GM04503 (cell line): ENCODE data around the gene BRD1.
"Not testable (repeated sequence)": the region's sequence is repeated elsewhere in the genome, so short reads cannot be mapped to it uniquely, and the experiment has no call there.

Experiments used
- DNase-seq: peaks from one replicate; pipeline ENCODE4 v3.0.0-alpha.2; 2012; ENCODE audit warnings: low read depth

Gene BRD1

DNA sequence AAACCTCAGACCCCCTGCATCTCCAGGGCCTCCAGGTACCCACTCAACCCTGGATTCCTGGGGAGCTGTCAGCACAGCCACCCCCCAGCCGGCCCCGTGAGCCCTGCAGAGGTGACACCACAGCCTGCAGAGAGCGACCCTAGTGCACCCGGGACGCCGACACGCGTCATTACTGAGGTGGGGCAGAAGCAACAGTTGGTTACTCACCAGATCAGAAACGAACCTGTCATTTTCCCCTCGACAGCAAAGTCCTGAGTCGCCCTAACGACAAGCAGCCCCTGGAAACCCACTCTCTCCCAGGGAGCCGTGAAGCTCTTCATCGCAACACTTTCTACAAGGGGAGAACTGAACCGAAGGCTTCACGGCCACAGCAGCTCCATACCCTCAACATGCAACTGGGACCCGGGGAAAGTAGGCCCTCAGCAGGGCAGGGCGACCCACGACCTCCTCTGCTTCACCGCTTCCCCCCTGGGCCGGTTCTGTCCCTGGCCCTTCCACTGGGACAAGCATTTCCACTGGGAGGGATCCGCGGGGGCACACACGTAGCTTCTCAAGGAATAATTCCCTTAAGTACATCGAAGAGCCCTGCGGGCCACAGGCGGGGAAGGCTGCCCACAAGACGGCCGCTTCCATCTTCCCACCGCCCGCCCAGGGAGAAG lies 1.6 kb downstream of the BRD1 start:
- DNase-seq: no peak

DNA sequence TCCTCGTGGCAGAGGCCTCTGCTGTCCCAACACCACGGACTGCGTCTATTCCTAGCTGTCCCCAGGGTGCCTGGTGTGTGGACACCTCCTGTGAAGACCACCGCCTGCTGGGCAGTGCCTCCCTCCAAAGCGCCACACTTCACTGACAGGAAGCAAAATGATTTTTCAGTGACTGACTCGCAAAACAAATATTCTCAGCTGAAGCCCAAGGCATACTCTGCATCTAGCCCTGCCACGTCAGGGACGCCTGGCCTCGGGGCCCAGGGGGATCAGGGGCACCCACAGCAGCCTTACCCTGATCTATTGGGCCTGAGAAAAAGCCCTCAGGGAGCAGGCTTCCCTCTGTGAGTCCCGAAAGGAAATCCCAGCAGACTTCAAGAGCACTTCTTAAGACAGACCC lies 2.2 kb downstream of the BRD1 start:
- DNase-seq: no peak

DNA sequence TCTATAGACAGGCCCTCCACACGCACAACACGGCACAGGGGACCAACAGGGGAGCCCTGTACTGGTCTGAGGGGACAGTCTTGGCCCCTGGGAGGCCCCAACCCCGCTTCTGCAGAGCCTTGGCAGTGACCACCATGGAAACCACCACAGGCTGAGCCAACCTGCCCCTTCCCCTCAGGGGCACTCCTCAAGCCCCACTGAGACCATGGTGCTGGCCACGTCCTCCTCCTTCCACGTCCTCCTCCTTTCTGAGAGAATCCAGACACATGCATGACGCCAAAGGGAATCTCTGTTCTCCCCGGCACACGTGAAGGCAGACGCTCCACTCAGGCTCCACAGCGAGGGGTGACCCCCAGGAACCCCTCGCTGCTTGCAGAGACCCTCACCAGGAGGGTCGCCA lies 2.7 kb downstream of the BRD1 start:
- no peak for DNase-seq

DNA sequence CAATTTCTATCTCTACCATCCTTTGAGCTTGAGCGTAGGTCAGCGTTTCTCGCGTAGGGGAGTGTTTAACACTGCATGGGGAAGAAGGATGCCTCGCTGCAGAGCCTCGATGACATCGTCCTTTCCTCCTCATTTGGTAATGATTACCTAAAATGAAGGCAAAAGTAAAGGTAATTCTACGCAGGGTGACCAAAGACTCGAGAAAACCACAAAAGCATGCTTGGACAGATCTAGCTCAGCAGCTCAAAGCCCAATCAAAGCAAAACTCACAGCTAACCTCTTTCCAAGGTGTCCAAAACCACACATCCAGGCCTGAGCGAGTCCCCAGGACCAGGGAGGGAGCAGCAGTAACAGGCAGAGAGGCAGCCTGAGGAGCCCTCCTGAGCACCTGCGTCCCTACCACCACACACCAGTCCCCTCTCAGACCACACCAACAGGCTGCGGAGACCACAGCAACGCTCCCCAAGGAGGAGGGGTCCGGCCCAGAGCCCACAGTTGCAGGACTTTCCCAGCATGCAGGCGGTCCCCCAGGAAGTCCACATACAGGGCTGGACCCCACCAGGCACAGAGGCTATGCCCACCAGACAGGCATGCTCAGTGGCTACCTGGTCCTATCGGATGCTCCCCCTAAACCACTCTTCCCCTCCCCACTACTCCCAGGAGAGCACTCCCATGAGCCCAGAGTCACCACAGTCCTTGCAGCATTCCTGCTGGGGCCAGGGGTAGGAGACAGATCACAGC lies 3.3 kb downstream of the BRD1 start:
- DNase-seq: no peak

DNA sequence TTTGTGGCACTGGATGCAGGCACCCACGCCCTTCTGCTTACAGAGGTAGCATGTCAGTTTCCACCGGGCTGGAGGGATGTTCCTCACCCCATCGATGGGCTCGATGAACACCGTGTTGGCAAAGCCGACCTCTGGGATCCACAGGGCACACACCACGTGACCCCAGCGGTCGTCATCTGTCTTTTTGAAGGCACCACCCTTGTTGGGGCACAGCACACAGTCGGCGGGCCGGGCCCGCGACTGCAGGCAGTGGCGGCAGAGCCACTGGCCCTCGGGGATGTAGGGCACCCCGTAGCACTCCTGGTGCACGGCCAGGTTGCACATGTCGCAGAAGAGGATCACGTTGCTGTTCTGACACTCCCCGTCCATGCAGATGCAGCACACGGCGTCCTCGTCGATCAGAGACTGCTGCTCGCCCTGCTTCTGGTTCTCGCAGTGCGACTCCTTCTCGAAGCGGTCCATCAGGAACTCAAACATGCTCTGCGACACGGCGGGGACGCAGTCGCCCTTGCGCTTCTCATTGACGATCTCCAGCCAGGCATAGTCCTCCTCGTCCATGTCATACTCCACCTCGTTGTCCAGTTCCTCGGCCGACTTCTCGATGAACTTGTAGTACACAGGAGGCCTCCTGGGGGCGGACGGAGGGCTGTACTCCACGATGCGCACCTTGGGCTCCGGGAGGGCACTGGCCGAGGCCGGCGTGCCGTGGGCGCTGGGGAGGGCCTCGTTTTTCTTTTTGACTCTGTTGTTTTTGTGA lies 4.2 kb downstream of the BRD1 start:
- DNase-seq: no peak

DNA sequence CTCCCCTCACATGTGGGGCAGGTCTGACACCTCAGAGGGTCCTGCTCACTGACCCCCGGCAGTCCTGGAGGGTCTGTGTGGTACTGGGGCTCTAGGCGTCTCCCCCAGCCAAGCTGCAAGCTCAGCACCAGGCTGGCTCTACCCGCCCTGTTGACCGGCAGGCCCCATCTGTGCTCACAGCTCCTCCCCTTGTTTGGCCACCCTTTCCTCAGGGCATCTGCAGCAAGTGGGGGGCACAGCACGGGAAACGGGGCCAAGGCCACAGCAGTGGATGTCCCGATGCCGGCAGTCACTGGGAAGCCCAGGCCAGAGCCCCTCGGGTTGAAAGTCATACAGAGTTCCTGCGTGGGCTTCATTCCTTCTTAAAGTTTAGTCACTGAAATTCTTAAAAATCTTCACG lies 5.9 kb downstream of the BRD1 start:
- DNase-seq: not testable (repeated sequence)

DNA sequence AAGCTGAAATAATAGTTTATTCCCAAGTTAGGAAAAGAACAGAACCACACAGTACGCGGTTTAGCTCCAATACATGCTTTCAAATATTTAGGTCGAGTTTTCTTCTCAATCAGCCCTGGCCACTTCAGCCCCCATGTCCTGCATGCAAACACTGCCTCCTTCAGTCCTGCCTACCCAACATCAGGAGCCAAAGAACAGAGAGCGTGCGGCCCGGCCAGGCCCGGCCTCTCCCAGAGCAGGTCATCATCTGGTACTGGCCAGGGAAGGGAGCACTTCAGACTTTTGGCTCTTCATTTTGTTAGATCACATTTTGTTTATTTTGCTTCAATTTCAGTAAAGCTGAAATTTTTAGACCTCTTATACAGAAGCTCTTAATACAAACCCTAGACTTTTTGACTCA lies 6.7 kb downstream of the BRD1 start:
- DNase-seq: no peak

DNA sequence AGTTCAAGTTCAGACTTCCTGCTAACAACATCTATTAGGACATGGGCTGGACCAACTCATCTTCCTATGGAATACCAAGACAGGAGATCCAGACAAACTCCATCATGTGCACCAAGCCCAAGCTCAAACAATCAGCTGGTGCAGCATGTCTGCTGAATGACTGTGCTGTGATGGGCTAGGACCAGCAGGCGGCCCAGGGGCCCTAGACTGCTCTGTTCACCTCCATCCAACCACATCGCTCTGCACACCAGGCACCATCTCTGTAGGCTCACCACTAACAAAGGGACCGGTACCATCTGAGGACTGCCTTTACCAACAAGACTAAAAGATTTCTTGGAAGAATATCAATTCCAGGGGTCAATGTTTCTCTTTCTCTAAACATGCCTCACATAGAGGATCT lies 10.3 kb downstream of the BRD1 start:
- DNase-seq: no peak

DNA sequence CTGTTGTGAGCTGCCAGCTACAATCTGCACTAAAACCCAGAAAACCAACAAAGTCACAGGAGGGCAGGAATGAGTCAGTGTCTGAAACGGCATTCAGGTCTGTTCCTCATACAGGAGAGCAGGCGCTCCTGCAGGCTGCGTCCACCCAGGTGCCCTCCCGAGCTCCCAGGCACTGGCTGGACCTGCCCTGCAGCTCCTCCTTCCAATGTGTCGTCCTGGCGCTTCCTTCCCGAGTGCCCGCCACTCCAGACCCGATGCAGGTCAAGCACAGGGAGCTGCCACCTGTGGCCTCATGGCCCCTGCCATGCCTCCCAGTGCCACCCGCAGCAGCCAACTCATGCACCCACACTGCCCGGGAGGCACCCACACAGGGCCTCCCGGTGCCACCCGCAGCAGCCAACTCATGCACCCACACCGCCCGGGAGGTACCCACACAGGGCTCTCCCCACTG lies 12.0 kb downstream of the BRD1 start:
- no peak for DNase-seq

DNA sequence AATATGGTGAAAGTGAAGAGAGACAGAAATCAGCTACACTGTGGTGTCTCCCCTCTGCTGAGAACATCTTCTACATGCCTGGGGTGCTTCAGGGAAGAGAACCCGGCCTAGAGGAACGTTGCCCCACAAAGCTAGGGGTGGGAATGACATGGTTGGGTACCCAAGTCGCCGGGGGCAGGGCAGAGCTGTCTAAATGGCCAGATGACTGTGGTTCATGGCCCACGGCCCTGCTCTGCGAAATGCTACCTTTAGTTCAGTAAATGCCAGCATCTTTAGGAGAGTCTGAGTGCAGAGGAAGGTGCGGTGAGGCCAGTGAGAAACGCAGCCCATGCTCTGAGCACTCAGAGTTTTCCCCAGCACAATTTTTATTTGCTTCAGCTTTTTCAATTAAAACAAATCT lies 12.8 kb downstream of the BRD1 start:
- no peak for DNase-seq

DNA sequence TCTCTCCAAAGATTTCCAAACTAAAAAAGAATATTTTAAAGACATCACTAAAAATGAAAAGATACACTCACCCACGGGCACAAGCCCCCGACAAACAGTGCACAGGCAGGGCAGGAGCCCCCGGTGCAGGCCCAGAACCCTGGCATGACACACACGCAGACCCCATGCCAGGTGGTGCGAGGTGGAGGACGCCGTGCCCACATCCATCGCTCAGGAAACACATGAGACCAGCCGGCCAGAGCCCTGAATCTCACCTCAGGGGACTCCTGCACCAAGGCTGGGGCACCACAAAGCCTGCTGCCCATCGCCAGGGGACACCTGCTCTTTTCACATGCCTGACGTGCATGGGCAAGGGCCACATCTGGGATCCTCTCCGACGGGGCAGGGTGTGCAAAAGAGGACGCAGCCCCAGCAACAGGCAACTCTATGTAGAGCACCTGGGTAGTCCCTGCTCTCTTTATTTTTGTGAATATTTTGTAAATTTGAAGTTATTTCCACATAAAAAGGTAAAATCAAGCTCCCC lies 13.4 kb downstream of the BRD1 start:
- no peak for DNase-seq

DNA sequence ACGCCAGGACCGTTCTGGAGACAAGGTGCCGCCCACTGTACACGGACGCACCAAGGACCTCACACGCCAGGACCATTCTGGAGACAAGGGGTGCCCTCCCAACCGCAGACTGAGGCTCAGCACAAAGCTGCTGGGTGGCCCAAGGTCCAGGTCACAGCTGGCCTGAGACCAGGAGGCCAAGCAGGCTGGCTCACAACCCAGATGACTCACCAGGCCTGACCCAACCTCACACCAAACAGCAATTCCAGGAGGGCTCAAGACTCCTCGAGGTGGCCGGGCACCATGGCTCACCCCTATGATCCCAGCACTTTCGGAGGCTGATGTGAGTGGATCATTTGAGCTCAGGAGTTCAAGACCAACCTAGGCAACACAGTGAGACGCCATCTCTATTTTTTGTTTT lies 14.8 kb downstream of the BRD1 start:
- no peak for DNase-seq

DNA sequence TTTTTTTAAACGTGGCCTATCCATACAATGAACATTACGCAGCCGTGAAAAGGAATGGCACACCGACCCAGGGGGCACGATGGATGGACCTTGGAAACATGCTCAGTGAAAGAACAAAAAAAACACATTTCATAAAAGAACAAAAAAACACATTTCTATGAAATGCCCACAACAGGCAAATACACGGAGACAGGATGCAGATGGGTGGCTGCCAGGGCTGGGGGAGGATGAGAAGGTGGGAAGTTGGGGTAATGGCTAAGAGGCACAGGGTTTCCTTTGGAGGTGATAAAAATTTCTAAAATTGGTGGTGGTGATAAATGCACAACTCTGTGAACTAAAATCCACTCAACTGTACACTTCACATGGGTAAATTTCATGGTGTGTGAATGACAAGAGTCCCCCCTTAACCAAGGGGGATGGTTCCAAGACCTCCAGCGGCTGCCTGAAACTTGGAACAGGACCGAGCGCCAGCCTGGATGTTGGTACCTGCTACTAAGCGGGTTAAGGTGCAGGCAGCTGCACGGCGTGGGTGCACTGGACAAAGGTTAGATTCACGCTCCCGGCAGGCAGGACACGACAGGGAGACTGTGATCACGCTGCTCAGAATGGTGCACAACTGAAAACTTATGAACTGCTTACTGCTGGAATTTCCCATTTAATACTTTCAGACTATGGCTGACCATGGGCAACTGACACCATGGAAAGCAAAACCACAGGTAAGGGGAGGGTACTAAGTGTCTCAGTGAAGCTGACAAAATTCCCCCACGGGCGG lies 16.5 kb downstream of the BRD1 start:
- no peak for DNase-seq

DNA sequence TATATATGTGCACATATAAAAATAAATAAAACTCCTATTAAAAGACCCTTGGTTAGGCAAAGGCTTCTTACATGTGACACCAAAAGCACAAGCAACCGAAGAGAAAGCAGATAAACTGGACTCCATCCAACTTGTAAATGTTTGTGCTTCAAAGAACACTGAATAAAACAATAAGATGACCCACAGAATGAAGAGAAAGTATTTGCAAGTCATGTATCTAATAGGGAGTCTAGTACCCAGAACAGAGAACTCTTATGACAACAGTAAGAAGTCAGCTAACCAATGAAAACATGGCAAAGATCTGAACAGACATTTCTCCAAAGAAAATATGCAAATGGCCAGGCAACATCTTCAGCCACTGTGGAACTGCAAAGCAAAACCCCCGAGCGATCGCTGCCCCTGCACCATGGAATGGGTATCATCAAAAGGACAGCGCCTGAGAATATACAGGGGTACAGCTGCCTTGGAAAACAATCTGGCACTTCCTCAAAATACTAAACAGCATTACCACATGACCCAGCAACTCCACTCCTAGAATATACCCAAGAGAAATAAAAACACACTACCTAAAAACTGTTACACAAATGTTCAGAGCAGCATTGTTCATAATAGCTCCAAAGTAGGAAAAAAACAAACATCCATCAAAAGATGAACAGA lies 17.2 kb downstream of the BRD1 start:
- no peak for DNase-seq

DNA sequence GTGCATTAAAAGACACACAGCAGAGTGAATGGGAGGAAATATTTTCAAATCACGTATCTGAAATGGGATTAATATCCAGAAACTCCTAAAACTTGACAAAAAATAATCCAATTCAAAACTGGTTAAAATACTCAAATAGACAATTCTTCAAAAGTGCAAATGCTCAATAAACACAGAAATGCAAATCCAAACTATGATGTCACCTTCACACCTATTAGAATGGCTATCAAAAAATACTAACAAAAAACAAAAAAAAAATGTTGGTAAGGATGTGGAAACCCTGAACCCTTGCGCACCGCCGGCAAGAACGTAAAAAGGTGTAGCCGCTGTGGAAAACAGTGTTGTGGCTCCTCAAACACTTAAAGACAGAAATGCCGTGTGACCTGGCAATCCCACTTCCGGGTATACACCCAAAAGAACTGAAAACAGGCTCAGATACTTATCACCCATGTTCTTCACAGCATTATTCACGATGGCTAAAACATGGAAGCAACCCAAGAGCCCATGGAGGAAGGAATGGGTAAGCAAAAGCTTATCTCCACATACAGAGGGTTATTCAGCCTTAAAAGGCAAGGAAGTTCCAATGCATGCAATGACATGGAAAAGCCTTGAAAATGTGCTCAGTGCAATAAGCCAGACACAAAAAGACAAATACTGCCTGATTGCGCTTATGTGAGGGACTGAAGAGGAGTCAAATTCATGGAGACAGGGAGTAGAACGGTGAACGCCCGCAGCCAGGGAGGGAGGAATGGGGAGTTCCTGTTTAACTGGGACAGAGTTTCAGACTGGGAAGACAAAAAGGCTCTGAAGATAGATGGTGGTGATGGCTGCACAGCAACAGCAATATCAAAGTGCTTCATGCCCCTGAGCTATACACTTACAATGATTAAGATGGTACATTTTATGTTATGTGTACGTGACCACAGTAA lies 19.6 kb downstream of the BRD1 start:
- no peak for DNase-seq

DNA sequence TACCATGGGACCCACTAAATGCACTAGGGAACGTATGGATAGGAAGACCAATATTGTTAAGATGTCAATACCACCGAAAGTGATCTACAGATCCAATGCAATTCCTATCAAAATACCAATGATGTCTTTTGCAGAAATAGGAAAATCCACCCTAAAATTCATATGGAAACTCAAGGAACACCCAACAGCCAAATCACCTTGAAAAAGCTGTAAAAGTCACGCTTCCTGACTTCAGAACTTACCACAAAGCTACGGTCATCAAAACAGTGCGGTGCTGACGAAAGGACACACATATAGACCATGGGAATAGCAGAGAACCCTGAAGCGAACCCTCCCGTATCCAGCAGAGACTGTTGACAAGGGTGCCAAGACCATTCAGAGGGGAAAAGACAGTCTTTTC lies 20.5 kb downstream of the BRD1 start:
- DNase-seq: no peak

DNA sequence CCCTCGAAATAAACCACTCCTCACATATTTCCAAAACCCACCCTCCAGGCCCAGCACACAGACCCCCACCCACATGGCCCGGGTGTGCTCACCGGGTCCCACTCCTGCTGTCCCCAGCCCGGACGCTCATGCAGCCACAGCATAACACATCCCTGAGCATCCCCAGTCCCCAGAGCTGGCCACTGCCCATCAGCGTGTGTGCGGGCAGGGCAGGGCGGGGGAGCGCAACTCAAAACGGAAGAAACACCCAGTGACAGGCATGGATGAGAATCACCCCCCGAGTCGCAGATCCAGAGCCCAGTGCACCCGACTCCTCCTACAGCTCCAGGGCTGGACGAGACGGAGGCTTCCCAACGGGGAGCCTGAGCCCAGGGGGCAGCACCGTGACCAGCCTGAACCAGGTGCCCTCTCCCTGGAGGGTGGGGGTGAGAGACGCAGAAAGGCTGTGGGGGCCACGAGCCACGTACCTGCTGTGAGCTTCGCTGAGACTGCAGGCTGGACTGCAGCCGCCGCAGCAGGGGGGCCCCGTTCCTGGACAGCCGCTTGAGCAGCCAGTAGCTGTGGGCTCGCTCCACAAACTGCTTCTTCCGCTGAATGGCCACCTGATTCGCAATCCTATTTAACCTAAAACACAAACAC lies 23.8 kb downstream of the BRD1 start:
- DNase-seq: no peak

DNA sequence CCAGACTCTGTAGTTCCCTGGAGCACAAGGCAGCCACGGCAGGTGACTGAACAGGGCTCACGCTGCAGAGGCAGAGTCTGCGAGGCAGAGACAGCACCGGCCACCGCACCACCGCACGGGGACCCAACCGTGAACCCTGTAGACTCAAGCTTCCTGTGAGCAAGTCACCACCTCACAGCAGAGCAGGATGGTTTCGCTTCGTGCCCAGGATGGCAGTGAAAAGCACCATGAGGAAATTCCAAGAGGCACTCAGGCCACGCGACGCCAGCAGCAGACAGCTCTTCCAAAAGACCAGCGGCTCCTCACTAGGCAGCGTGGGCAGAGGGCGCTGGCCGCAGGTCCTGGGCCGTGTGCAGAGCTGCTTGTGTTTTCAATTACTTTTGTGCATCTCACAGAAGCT lies 24.5 kb downstream of the BRD1 start:
- DNase-seq: no peak

DNA sequence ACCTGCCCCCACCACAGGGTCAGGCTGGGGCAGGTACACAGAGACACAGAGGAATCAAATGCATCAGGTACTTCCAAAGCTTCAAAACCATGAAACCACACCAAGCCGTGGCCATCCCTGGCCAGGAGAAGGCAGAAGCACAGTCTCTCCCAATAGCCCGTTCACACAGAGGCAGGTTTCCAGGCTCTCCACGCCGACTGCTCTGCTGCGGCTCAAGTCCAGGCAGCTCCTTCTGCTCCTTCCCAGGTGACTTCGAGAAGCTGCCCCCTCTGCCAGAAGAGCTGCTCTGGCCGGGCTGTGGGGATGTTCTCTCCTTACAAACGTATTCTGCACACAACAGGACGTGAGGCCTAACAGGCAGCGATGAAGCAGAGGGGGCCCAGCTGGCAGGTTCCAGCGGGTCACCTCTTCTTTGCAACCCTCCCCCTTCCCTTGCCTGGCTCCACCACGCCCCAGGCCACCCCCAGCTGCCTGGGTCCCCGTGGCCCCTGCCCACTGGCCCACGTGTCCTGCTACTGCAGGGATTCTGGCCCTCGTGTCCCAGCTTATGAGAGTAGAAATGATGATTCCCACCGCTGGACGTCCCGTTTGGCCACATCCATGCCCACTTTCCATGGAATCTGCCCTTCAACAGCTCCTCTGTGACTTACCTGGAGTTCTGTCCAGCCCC lies 26.1 kb downstream of the BRD1 start:
- DNase-seq: no peak
